ENCODE results near the gene THRSP.
"Not testable (repeated sequence)": the region's sequence is repeated elsewhere in the genome, so short reads cannot be mapped to it uniquely, and the experiment has no call there.

THRSP gene

DNA sequence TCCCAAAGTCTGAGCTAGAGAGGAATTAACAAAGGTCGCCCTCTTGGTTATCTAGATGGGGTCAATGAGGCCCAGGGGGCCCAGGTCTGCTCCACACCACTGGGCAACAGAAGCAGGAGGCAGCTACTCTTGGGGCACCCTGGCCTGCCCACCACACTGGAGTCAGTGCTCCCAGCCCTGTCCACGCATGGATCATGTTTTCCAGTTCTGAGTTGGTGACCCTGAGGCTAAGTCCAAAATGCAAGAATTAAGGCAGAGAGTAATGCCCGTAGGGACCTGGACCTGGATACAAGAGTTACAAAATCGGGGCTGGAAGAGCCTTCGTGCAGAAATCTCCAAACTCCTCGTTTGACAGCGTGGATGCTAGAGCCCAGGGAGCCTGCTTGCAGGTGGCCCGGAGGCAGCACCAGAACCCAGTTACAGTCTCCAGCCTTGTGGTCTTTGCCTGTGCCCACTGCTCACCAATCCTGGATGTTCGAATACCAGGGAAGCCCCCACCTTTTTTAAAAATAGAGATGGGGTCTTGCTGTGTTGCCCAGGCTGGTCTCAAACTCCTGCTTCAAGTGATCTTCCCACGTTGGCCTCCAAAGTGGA is 6.1 kb upstream of the THRSP start:
- H3K9ac ChIP-seq (ENCODE audit: low read depth, low read length) = no peak overlapping the region

DNA sequence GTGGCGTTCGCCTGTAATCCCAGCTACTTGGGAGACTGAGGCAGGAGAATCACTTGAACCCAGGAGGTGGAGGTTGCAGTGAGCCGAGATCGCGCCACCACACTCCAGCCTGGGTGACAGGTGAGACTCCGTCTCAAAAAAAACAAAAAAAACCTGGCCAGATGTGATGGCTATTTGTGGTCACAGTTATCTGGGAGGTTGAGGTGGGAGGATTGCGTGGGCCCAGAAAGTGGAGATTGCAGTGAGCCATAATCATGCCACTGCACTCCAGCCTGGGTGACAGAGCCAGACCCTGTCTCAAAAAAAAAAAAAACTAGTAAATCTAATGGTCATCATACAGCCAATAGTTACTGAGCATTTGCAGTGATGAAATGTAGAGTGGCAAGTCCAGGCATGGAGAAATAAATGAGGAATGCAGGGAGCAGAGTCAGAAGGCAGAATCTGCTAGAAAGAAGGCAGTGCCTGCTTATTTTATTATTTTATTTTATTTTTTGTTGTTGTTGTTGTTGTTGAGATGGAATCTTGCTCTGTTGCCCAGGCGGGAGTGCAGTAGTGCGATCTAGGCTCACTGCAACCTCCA is 3.8 kb upstream of the THRSP start:
- not testable (repeated sequence) for H3K27me3 ChIP-seq (ENCODE audit: control insufficient read depth, insufficient read depth, low read length); H3K36me3 ChIP-seq (ENCODE audit: control insufficient read depth, insufficient read depth, low read length); H3K4me3 ChIP-seq (ENCODE audit: low read depth, low read length); H3K9ac ChIP-seq (ENCODE audit: low read depth, low read length); H3K9me3 ChIP-seq (ENCODE audit: control insufficient read depth, insufficient read depth, low read length); H3K4me1 ChIP-seq (ENCODE audit: control insufficient read depth, insufficient read depth, low read length)

More for the DNA sequence above, 6.1 kb upstream of the THRSP start:
- no peaks in the 10 kb centered on the region for H3K36me3 ChIP-seq (ENCODE audit: control insufficient read depth, insufficient read depth, low read length)
- no peaks in the 10 kb centered on the region for H3K4me1 ChIP-seq (ENCODE audit: control insufficient read depth, insufficient read depth, low read length)
- H3K9me3 ChIP-seq (ENCODE audit: control insufficient read depth, insufficient read depth, low read length) = no peaks in the 10 kb centered on the region
- no peak overlapping the region for H3K4me3 ChIP-seq (ENCODE audit: low read depth, low read length)
- no peaks in the 10 kb centered on the region for H3K27me3 ChIP-seq (ENCODE audit: control insufficient read depth, insufficient read depth, low read length)

DNA sequence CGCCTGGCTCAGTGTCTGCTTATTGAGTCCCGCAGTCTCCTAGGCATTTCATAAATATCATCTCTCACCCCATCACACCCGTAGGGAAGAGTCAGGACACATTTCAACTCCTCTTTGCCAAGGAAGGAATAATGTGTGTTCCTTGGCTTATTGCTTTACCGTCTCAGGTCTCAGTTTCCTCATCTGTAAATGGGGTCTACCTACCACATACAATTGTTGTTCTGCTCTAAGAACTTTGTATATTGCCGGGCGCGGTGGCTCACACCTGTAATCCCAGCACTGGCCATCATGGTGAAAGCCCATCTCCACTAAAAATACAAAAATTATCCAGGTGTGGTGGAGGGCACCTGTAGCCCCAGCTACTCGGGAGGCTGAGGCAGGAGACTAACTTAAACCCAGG is 3.1 kb upstream of the THRSP start:
- H3K27me3 ChIP-seq (ENCODE audit: control insufficient read depth, insufficient read depth, low read length) = no peaks in the 10 kb centered on the region
- no peak overlapping the region for H3K4me3 ChIP-seq (ENCODE audit: low read depth, low read length)
- H3K36me3 ChIP-seq (ENCODE audit: control insufficient read depth, insufficient read depth, low read length) = no peaks in the 10 kb centered on the region
- H3K9ac ChIP-seq (ENCODE audit: low read depth, low read length) = no peak overlapping the region
- no peaks in the 10 kb centered on the region for H3K9me3 ChIP-seq (ENCODE audit: control insufficient read depth, insufficient read depth, low read length)
- no peaks in the 10 kb centered on the region for H3K4me1 ChIP-seq (ENCODE audit: control insufficient read depth, insufficient read depth, low read length)

DNA sequence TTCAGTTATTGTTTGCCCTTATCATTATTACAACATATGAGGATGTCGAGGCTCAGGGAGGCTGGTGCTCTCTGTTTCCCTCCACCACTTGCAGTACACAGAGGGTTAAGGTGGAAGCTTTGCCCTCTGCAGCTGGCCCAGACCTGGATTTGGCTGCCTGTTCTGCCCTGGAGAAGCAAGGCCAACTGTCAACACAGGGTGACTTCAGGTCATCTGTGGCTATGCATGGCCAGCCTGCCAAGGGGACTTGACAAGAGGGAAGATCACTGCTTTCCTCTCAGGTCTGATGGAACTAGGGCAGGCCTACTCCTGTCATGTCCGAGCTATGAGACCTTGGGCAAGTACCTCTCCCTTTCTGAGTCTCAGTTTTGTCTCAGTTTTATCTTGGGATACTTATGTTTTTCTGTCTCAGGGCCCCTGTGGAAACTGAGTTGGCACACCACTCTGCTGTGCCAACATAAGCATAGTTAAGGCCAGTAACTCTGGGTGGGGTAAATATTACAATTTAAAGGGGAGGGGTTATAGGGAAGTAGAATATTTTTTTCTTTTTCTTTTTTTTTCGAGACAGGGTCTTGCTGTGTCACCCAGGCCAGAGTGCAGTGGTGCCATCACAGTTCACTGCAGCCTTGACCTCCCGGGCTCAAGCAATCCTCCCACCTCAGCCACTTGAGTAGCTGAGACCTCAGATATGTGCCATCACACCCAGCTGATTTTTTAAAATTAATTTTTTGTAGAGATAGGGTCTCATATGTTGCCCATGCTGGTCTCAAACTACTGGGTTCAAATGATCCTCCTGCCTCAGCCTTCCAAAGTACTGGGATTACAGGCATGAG is 2.4 kb upstream of the THRSP start:
- Histone ChIP-seq H3K4me1 (ENCODE audit: control insufficient read depth, insufficient read depth, low read length) (no peaks in the 10 kb centered on the region), H3K27me3 (ENCODE audit: control insufficient read depth, insufficient read depth, low read length) (no peaks in the 10 kb centered on the region), H3K36me3 (ENCODE audit: control insufficient read depth, insufficient read depth, low read length) (no peaks in the 10 kb centered on the region), H3K9me3 (ENCODE audit: control insufficient read depth, insufficient read depth, low read length) (no peaks in the 10 kb centered on the region), H3K9ac (ENCODE audit: low read depth, low read length) (no peak overlapping the region), H3K4me3 (ENCODE audit: low read depth, low read length) (no peak overlapping the region)

DNA sequence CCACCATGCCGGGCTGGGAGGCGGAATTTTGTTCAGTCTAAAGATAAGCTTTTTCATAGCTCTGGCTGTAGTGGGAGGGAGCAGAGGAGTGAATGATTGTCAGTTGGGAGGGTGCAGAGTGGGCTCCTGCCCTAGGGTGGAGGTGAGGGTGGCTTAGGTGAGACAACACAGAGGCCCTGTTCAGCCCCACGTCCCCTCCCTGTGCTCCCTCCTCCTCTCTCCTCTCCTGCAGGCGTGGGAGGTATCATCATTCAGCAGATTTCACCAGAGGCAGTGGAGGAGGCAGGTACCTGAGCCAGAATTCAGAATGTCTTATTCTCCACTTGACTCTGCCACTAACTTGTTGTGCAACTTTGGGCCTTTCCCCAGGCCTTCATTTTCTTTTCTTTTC is 1.7 kb upstream of the THRSP start:
- H3K4me3 ChIP-seq (ENCODE audit: low read depth, low read length) = no peak overlapping the region
- H3K9ac ChIP-seq (ENCODE audit: low read depth, low read length) = no peak overlapping the region
- no peaks in the 10 kb centered on the region for H3K4me1 ChIP-seq (ENCODE audit: control insufficient read depth, insufficient read depth, low read length)
- H3K36me3 ChIP-seq (ENCODE audit: control insufficient read depth, insufficient read depth, low read length) = no peaks in the 10 kb centered on the region
- H3K9me3 ChIP-seq (ENCODE audit: control insufficient read depth, insufficient read depth, low read length) = no peaks in the 10 kb centered on the region
- H3K27me3 ChIP-seq (ENCODE audit: control insufficient read depth, insufficient read depth, low read length) = no peaks in the 10 kb centered on the region

DNA sequence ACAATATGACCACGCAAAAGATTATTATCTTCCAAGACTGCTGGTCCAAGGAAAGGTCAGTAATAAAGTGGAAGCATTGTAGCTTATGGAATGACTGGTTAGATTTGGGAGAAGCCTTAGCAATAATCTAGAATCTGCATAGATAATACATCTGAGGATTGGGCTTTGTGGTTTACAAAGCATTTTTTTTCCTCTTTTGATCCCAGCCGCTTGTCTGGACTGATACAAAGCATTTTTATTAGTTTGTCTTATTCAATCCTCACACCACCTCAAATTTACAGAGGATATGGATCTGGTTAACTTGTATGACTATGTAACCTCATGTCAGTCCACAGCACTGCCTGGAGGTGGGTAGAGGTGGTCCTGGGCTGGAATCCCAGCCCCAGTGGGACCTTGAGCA is 990 bp upstream of the THRSP start:
- Histone ChIP-seq H3K27me3 (ENCODE audit: control insufficient read depth, insufficient read depth, low read length) (no peaks in the 10 kb centered on the region), H3K9ac (ENCODE audit: low read depth, low read length) (no peak overlapping the region), H3K36me3 (ENCODE audit: control insufficient read depth, insufficient read depth, low read length) (no peaks in the 10 kb centered on the region), H3K9me3 (ENCODE audit: control insufficient read depth, insufficient read depth, low read length) (no peaks in the 10 kb centered on the region), H3K4me1 (ENCODE audit: control insufficient read depth, insufficient read depth, low read length) (no peaks in the 10 kb centered on the region), H3K4me3 (ENCODE audit: low read depth, low read length) (no peak overlapping the region)

DNA sequence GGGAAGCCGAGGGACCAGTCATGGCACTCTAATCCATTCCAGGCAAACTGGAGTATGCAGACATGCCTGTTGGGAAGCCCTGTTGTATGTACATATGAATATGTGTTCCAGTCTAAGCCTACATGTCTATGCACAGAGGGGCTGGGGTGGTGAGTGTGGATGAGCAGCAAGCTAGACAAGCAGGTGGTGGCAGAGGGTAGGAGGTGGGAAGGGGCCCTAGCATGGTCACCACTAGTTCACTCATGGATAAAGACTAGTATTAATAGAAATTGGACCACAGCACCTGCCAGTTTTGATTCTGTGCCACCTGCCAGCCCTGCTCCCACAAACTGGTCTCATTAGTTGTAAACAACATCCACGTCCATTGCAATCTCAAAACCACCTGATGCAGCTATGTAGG is 1.5 kb downstream of the THRSP start:
- Histone ChIP-seq H3K9me3 (ENCODE audit: control insufficient read depth, insufficient read depth, low read length) (no peaks in the 10 kb centered on the region), H3K4me3 (ENCODE audit: low read depth, low read length) (no peak overlapping the region), H3K4me1 (ENCODE audit: control insufficient read depth, insufficient read depth, low read length) (no peaks in the 10 kb centered on the region), H3K27me3 (ENCODE audit: control insufficient read depth, insufficient read depth, low read length) (no peaks in the 10 kb centered on the region), H3K9ac (ENCODE audit: low read depth, low read length) (no peak overlapping the region), H3K36me3 (ENCODE audit: control insufficient read depth, insufficient read depth, low read length) (peaks cover 4% of the 10 kb centered on the region)

DNA sequence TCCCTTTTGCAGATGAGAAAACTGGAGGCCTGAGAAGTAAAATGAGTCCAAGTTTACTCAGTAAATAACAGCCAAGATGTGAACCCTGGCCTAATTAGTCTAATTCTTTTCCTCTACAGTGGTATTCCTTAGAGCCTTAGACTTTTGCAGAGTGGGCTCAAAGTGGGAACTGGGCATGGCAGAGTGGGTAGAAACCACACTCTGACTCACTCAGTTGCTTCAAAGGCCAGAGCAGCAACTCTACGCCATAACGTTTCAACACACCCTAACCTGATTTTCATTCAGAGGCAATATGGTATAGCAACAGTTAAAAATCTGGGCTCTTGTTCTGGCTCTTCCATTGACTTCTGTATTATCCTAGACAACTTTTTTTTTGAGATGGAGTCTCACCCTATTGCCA is 2.8 kb downstream of the THRSP start:
- H3K4me1 ChIP-seq (ENCODE audit: control insufficient read depth, insufficient read depth, low read length) = no peaks in the 10 kb centered on the region
- H3K9ac ChIP-seq (ENCODE audit: low read depth, low read length) = no peak overlapping the region
- H3K9me3 ChIP-seq (ENCODE audit: control insufficient read depth, insufficient read depth, low read length) = no peaks in the 10 kb centered on the region
- no peaks in the 10 kb centered on the region for H3K27me3 ChIP-seq (ENCODE audit: control insufficient read depth, insufficient read depth, low read length)
- peaks cover 8% of the 10 kb centered on the region for H3K36me3 ChIP-seq (ENCODE audit: control insufficient read depth, insufficient read depth, low read length)
- no peak overlapping the region for H3K4me3 ChIP-seq (ENCODE audit: low read depth, low read length)

DNA sequence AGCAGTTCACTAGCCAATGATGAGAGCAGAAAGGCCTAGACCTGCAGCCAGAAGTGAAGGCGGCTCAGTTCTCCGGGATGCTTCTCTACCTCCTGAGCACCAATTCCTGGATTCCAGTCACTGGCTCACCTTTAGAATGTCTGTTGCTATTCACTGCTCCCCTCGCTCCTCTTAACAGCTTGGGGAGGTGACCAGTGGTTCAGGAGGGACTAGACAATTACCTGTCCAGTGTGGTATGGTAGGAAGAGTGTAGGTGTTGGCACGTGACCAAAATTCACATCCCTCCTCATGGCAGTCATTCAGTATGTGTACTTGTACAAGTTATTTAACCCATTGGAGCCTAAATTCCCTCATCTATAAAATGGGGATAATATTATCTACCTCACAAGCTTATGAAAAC is 4.0 kb downstream of the THRSP start:
- Histone ChIP-seq H3K4me1 (ENCODE audit: control insufficient read depth, insufficient read depth, low read length) (no peaks in the 10 kb centered on the region), H3K36me3 (ENCODE audit: control insufficient read depth, insufficient read depth, low read length) (peaks cover 8% of the 10 kb centered on the region), H3K9ac (ENCODE audit: low read depth, low read length) (no peak overlapping the region)

DNA sequence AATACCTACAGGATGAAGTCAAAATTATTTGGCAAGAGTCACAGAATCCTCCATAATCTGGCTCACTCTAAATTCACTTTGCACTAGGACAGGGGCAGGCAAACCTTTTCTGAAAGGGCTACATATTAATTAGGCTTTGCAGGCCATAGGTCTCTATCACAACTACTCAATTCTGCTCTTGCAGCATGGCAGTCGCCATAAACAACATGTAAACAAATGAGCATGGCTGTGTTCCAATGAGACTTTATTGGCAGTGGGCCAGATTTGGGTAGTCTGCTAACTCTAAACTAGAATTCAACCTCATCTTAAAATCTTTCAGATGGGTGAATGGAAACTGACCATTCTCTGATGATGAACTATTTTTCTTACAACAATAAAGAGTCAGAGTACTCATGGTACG is 5.8 kb downstream of the THRSP start:
- Histone ChIP-seq H3K9me3 (ENCODE audit: control insufficient read depth, insufficient read depth, low read length) (no peaks in the 10 kb centered on the region), H3K27me3 (ENCODE audit: control insufficient read depth, insufficient read depth, low read length) (no peaks in the 10 kb centered on the region), H3K4me1 (ENCODE audit: control insufficient read depth, insufficient read depth, low read length) (no peaks in the 10 kb centered on the region), H3K4me3 (ENCODE audit: low read depth, low read length) (no peak overlapping the region), H3K9ac (ENCODE audit: low read depth, low read length) (no peak overlapping the region), H3K36me3 (ENCODE audit: control insufficient read depth, insufficient read depth, low read length) (peaks cover 13% of the 10 kb centered on the region)

More for the DNA sequence above, 4.0 kb downstream of the THRSP start:
- Histone ChIP-seq H3K9me3 (ENCODE audit: control insufficient read depth, insufficient read depth, low read length) (no peaks in the 10 kb centered on the region), H3K27me3 (ENCODE audit: control insufficient read depth, insufficient read depth, low read length) (no peaks in the 10 kb centered on the region), H3K4me3 (ENCODE audit: low read depth, low read length) (no peak overlapping the region)

DNA sequence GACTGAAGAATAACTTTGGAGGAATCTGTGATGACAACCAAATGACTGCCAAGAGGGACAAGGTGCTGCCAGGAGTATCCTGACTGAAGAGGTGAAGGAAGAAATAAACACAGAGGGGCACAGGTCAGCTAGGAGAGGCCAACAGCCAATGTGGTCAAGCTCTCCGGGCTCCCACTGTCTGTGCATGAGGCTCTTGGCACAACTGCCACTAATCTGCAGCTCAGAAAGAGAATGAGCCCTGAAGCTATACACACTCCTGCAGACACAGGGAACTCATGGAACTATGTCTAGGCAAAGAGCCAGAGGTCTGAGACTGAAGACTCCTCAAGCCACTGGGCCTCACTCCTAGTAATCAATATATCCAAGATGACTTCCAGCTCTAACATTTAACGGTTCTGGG is 7.0 kb downstream of the THRSP start:
- H3K4me1 ChIP-seq (ENCODE audit: control insufficient read depth, insufficient read depth, low read length) = no peaks in the 10 kb centered on the region
- no peak overlapping the region for H3K4me3 ChIP-seq (ENCODE audit: low read depth, low read length)
- H3K36me3 ChIP-seq (ENCODE audit: control insufficient read depth, insufficient read depth, low read length) = peaks cover 13% of the 10 kb centered on the region
- H3K9me3 ChIP-seq (ENCODE audit: control insufficient read depth, insufficient read depth, low read length) = no peaks in the 10 kb centered on the region
- H3K27me3 ChIP-seq (ENCODE audit: control insufficient read depth, insufficient read depth, low read length) = no peaks in the 10 kb centered on the region
- H3K9ac ChIP-seq (ENCODE audit: low read depth, low read length) = no peak overlapping the region

DNA sequence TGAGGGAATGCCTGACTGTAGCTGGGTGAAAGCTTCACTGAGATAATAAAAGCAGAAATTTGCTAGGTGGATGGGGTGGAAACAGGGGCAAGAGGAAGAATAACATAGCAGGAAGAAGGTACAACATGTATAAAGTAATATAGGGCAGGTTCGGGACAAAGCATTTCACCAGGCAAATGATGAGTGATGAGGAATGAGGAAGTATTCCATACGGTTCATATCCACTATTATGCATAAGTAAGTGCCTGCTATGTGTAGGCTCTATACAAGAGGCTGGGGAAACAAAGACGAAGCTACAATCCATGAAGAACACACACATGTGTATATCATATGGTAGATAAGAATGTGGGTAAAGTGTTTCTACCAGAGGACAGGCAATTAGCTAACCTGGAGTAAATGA is 8.1 kb downstream of the THRSP start:
- H3K27me3 ChIP-seq (ENCODE audit: control insufficient read depth, insufficient read depth, low read length) = no peaks in the 10 kb centered on the region
- H3K4me3 ChIP-seq (ENCODE audit: low read depth, low read length) = no peak overlapping the region
- H3K9ac ChIP-seq (ENCODE audit: low read depth, low read length) = no peak overlapping the region
- H3K9me3 ChIP-seq (ENCODE audit: control insufficient read depth, insufficient read depth, low read length) = no peaks in the 10 kb centered on the region
- H3K36me3 ChIP-seq (ENCODE audit: control insufficient read depth, insufficient read depth, low read length) = peaks cover 13% of the 10 kb centered on the region
- no peaks in the 10 kb centered on the region for H3K4me1 ChIP-seq (ENCODE audit: control insufficient read depth, insufficient read depth, low read length)

Data from iPS-15b (cell line).